HCT116 (cell line): ENCODE data around the gene CHST9.

ENCODE experiments used
- EGR1 ChIP-seq: IDR thresholded peaks from 2 replicates; pipeline ENCODE4 v1.6.1; 2012; ENCODE audit warnings: low read depth
- EZH2 ChIP-seq: fragments of 200-600 bp; sonication (generic); IDR thresholded peaks from 2 replicates; pipeline ENCODE4 v1.6.1; 2017; ENCODE audit warnings: antibody characterized with exemption, mixed run types
- POLR2A ChIP-seq: IDR thresholded peaks from 2 replicates; pipeline ENCODE4 v1.7.0; 2011; ENCODE audit warnings: borderline replicate concordance; ENCODE audit not compliant: insufficient read depth, insufficient read length; ENCODE audit errors: extremely low read depth
- POLR2AphosphoS5 ChIP-seq: IDR thresholded peaks from 2 replicates; pipeline ENCODE4 v1.6.1; 2011; ENCODE audit warnings: mild to moderate bottlenecking, low read depth, low read length, moderate library complexity
- RAD21 ChIP-seq: IDR thresholded peaks from 2 replicates; pipeline ENCODE4 v1.6.1; 2012; ENCODE audit warnings: low read depth, mild to moderate bottlenecking
- SIN3A ChIP-seq: IDR thresholded peaks from 2 replicates; pipeline ENCODE4 v1.6.1; 2012; ENCODE audit warnings: low read depth
- SRF ChIP-seq: IDR thresholded peaks from 2 replicates; pipeline ENCODE4 v1.6.1; 2012; ENCODE audit warnings: low read depth
- YY1 ChIP-seq: IDR thresholded peaks from 2 replicates; pipeline ENCODE4 v1.6.1; 2011; ENCODE audit warnings: low read length, low read depth, moderate library complexity, mild to moderate bottlenecking; ENCODE audit not compliant: insufficient replicate concordance; ENCODE audit errors: extremely low read depth
- ZNF274 ChIP-seq: fragments of 200-500 bp; sonication (Bioruptor generic); IDR thresholded peaks from 2 replicates; pipeline ENCODE4 v1.6.1; 2014; ENCODE audit warnings: mild to moderate bottlenecking, low read depth, low read length, inconsistent platforms
- TF ChIP-seq, protein P1 (sequence below), 3 experiments: fragments of 200-600 bp in 1 of 3; sonication (generic) in 1 of 3; IDR thresholded peaks in 2 of 3; conservative IDR thresholded peaks in 1 of 3; 2 replicates each; pipeline ENCODE4 v1.5.1; 2012 to 2017; ENCODE audit warnings: low read depth in 2 of 3, low read length in 2 of 3, antibody characterized with exemption in 1 of 3, borderline replicate concordance in 1 of 3, control low read depth in 1 of 3, mild to moderate bottlenecking in 1 of 3, mixed read lengths in 1 of 3, mixed run types in 1 of 3, moderate library complexity in 1 of 3; ENCODE audit not compliant: insufficient read depth in 1 of 3
- TF ChIP-seq, protein P2 (sequence below): IDR thresholded peaks from 2 replicates; pipeline ENCODE4 v1.6.1; 2012
- TF ChIP-seq, protein P3 (sequence below): IDR thresholded peaks from 2 replicates; pipeline ENCODE4 v1.6.1; 2012; ENCODE audit warnings: low read depth
- TF ChIP-seq, protein P4 (sequence below): IDR thresholded peaks from 2 replicates; pipeline ENCODE4 v1.6.1; 2012

DNA sequence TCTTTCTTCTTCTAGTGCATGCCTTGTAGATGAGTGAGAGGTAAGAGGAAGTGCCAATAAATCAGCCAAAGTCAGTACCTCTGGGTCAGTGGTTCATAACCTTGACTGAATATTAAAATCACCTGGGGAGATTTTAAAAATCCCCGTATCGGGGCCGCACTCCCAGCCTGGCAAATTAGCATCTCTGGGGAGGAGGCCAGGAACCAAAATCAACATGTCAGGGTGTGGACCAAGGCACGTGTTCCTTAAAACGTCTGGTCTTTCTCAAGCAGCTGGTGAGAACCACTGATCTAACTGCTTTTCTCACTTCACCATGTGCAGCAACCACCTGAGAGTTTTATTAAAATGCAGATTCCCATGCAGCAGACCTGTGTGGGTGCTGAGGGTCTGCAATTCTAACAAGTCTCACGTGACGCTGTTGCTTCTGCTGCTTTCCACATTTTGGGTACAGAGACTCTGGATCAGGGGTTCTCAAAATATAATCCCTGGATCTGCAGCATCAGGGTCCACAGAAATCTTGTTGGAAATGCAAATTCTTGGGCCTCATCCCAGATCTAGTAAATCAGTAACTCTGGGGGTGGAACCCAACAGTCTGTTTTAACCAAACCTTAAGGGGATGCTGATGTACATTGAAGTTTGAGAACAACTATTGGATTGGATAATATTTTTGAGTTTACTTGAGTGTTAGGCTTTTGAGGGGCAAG lies 49.5 kb downstream of the CHST9 start:
- TF ChIP-seq, protein P1, sequence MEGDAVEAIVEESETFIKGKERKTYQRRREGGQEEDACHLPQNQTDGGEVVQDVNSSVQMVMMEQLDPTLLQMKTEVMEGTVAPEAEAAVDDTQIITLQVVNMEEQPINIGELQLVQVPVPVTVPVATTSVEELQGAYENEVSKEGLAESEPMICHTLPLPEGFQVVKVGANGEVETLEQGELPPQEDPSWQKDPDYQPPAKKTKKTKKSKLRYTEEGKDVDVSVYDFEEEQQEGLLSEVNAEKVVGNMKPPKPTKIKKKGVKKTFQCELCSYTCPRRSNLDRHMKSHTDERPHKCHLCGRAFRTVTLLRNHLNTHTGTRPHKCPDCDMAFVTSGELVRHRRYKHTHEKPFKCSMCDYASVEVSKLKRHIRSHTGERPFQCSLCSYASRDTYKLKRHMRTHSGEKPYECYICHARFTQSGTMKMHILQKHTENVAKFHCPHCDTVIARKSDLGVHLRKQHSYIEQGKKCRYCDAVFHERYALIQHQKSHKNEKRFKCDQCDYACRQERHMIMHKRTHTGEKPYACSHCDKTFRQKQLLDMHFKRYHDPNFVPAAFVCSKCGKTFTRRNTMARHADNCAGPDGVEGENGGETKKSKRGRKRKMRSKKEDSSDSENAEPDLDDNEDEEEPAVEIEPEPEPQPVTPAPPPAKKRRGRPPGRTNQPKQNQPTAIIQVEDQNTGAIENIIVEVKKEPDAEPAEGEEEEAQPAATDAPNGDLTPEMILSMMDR (IDR thresholded peaks at IDR 0.05 in 2 of 3, conservative IDR thresholded peaks at IDR 0.05 in 1 of 3; ENCODE audit: borderline replicate concordance in 1 of 3, insufficient read depth in 1 of 3, low read depth in 2 of 3, low read length in 2 of 3) = no peak
- TF ChIP-seq ZNF274 = no peak
- TF ChIP-seq POLR2AphosphoS5 = no peak
- no peak for TF ChIP-seq SRF
- TF ChIP-seq, protein P2, sequence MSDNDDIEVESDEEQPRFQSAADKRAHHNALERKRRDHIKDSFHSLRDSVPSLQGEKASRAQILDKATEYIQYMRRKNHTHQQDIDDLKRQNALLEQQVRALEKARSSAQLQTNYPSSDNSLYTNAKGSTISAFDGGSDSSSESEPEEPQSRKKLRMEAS = no peak
- no peak for TF ChIP-seq POLR2A
- TF ChIP-seq SIN3A = no peak
- TF ChIP-seq, protein P3, sequence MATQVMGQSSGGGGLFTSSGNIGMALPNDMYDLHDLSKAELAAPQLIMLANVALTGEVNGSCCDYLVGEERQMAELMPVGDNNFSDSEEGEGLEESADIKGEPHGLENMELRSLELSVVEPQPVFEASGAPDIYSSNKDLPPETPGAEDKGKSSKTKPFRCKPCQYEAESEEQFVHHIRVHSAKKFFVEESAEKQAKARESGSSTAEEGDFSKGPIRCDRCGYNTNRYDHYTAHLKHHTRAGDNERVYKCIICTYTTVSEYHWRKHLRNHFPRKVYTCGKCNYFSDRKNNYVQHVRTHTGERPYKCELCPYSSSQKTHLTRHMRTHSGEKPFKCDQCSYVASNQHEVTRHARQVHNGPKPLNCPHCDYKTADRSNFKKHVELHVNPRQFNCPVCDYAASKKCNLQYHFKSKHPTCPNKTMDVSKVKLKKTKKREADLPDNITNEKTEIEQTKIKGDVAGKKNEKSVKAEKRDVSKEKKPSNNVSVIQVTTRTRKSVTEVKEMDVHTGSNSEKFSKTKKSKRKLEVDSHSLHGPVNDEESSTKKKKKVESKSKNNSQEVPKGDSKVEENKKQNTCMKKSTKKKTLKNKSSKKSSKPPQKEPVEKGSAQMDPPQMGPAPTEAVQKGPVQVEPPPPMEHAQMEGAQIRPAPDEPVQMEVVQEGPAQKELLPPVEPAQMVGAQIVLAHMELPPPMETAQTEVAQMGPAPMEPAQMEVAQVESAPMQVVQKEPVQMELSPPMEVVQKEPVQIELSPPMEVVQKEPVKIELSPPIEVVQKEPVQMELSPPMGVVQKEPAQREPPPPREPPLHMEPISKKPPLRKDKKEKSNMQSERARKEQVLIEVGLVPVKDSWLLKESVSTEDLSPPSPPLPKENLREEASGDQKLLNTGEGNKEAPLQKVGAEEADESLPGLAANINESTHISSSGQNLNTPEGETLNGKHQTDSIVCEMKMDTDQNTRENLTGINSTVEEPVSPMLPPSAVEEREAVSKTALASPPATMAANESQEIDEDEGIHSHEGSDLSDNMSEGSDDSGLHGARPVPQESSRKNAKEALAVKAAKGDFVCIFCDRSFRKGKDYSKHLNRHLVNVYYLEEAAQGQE = no peak
- TF ChIP-seq EZH2 = no peak
- TF ChIP-seq, protein P4, sequence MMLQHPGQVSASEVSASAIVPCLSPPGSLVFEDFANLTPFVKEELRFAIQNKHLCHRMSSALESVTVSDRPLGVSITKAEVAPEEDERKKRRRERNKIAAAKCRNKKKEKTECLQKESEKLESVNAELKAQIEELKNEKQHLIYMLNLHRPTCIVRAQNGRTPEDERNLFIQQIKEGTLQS = no peak
- no peak for TF ChIP-seq YY1
- no peak for TF ChIP-seq RAD21
- no peak for TF ChIP-seq EGR1
